ES-I3 (cell line): ENCODE results near the gene PDE3B.
"Not testable (repeated sequence)": the region's sequence is repeated elsewhere in the genome, so short reads cannot be mapped to it uniquely, and the experiment has no call there.

Experiments used
- H3K36me3 ChIP-seq: 2 replicates; pipeline ENCODE4 v1.6.1; 2013; ENCODE audit warnings: mild to moderate bottlenecking, low read length, control low read depth, moderate library complexity; ENCODE audit not compliant: insufficient read depth
- H3K4me1 ChIP-seq: 2 replicates; pipeline ENCODE4 v1.6.1; 2013; ENCODE audit warnings: mild to moderate bottlenecking, control low read depth, low read length; ENCODE audit not compliant: insufficient read depth
- H3K9ac ChIP-seq: 2 replicates; pipeline ENCODE4 v1.6.1; 2013; ENCODE audit warnings: low read depth, mild to moderate bottlenecking, low read length, moderate library complexity
- H3K9me3 ChIP-seq: 2 replicates; pipeline ENCODE4 v1.6.1; 2013; ENCODE audit warnings: mild to moderate bottlenecking, low read length, moderate library complexity; ENCODE audit not compliant: control insufficient read depth, insufficient read depth

PDE3B gene

DNA sequence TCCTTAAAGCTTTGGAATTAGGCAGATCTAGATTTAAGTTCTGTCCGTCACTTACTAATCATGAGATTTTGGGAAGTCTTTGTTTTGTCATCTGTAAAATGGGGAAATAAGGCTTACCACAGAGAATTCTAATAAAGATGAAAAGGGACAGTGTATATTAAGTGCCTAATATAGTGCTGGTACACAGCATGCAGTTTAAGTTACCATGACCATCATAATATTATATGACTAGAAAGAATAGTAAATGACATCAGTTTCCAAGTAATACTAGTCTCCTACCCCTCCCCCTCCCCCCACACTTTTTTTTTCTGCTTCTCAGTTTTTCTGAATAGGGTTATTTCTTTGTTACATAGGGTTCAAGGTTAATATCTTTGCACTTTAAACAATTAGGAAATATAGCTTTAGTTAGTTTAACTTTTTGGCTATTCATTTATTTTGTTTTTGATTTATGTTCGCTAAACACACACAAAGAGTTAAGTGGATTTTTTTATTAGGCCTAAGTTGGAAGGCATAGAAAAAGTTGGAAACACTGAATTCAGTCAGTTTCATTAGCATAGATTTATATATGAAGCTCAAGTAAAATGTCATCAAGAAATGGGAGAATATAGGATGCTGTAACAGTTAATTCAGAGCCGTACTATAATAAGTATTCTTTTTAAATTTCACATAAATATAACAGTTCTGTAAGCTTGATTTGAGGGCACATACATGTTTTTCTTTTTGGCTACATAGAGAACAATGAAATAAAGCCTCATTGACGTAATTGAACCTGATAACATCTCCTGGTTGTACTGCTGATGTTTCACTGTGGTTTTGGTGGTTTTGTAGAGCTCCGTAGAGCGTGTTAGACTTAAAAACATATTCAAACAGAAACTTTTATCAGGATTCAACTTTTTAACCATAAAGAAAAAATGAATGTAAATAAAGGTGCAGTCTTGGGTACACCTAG is 121.2 kb downstream of the PDE3B start:
- no peak overlapping the region for H3K9ac ChIP-seq
- no peaks in the 10 kb centered on the region for H3K36me3 ChIP-seq
- H3K4me1 ChIP-seq: no peaks in the 10 kb centered on the region
- no peaks in the 10 kb centered on the region for H3K9me3 ChIP-seq

GRCh38 chr11:14766585-14766984 is 123.0 kb downstream of the PDE3B start:
- Histone ChIP-seq H3K9me3 (no peaks in the 10 kb centered on the region), H3K4me1 (no peaks in the 10 kb centered on the region), H3K36me3 (no peaks in the 10 kb centered on the region), H3K9ac (no peak overlapping the region)

GRCh38 chr11:14768526-14769188 is 125.1 kb downstream of the PDE3B start:
- Histone ChIP-seq H3K9ac (no peak overlapping the region), H3K4me1 (no peaks in the 10 kb centered on the region)

GRCh38 chr11:14773755-14774154 is 130.2 kb downstream of the PDE3B start:
- Histone ChIP-seq H3K4me1 (no peaks in the 10 kb centered on the region), H3K9ac (no peak overlapping the region), H3K9me3 (no peaks in the 10 kb centered on the region), H3K36me3 (no peaks in the 10 kb centered on the region)

More at GRCh38 chr11:14768526-14769188, 125.1 kb downstream of the PDE3B start:
- Histone ChIP-seq H3K36me3 (no peaks in the 10 kb centered on the region), H3K9me3 (no peaks in the 10 kb centered on the region)

- Histone ChIP-seq H3K9ac (no peak overlapping the region), H3K9me3 (no peaks in the 10 kb centered on the region), H3K4me1 (no peaks in the 10 kb centered on the region), H3K36me3 (no peaks in the 10 kb centered on the region)
Observed at GRCh38 chr11:14774721-14775120, 131.1 kb downstream of the PDE3B start.

GRCh38 chr11:14775897-14776296 is 132.3 kb downstream of the PDE3B start:
- Histone ChIP-seq H3K9ac (no peak overlapping the region), H3K9me3 (no peaks in the 10 kb centered on the region), H3K36me3 (no peaks in the 10 kb centered on the region), H3K4me1 (no peaks in the 10 kb centered on the region)

- H3K4me1 ChIP-seq, H3K9me3 ChIP-seq, H3K9ac ChIP-seq, H3K36me3 ChIP-seq: not testable (repeated sequence)
Observed at GRCh38 chr11:14778460-14778859, 134.9 kb downstream of the PDE3B start.

GRCh38 chr11:14783788-14784187 is 140.2 kb downstream of the PDE3B start:
- Histone ChIP-seq H3K9ac (no peak overlapping the region), H3K4me1 (no peaks in the 10 kb centered on the region), H3K9me3 (no peaks in the 10 kb centered on the region), H3K36me3 (no peaks in the 10 kb centered on the region)

GRCh38 chr11:14784230-14784629 is 140.6 kb downstream of the PDE3B start:
- Histone ChIP-seq H3K4me1 (no peaks in the 10 kb centered on the region), H3K9ac (no peak overlapping the region), H3K36me3 (no peaks in the 10 kb centered on the region), H3K9me3 (no peaks in the 10 kb centered on the region)

GRCh38 chr11:14789879-14790484 is 146.4 kb downstream of the PDE3B start:
- H3K9ac ChIP-seq: no peak overlapping the region
- H3K36me3 ChIP-seq: no peaks in the 10 kb centered on the region
- no peaks in the 10 kb centered on the region for H3K9me3 ChIP-seq
- peaks cover 4% of the 10 kb centered on the region; the same call in 1 of the 2 replicates for H3K4me1 ChIP-seq

- H3K9me3 ChIP-seq: no peaks in the 10 kb centered on the region
- H3K36me3 ChIP-seq: no peaks in the 10 kb centered on the region
- no peak overlapping the region for H3K9ac ChIP-seq
- peaks cover 6% of the 10 kb centered on the region; the same call in 1 of the 2 replicates for H3K4me1 ChIP-seq
Observed at GRCh38 chr11:14793546-14793945, 149.9 kb downstream of the PDE3B start.

- not testable (repeated sequence) for H3K36me3 ChIP-seq
Observed at GRCh38 chr11:14796028-14796427, 152.4 kb downstream of the PDE3B start.

DNA sequence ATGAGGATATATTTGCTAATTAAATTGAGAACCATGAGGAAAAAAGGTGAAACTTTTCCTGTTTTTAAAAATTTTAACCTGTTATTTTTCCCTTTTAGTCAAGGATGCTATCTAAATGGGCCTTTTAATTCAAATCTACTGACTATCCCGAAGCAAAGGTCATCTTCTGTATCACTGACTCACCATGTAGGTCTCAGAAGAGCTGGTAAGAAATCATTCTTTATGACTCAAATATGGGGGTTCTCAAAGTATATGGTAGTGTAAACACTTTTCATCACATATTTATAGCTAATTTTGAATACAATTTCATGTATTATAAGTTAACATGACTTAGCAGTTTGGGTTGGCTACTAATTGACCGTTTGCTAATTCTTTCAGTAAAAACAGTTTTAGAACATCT is 160.2 kb downstream of the PDE3B start:
- Histone ChIP-seq H3K4me1 (no peaks in the 10 kb centered on the region), H3K36me3 (no peaks in the 10 kb centered on the region), H3K9ac (no peak overlapping the region), H3K9me3 (no peaks in the 10 kb centered on the region)

More at GRCh38 chr11:14796028-14796427, 152.4 kb downstream of the PDE3B start:
- H3K4me1 ChIP-seq, H3K9ac ChIP-seq, H3K9me3 ChIP-seq: not testable (repeated sequence)

DNA sequence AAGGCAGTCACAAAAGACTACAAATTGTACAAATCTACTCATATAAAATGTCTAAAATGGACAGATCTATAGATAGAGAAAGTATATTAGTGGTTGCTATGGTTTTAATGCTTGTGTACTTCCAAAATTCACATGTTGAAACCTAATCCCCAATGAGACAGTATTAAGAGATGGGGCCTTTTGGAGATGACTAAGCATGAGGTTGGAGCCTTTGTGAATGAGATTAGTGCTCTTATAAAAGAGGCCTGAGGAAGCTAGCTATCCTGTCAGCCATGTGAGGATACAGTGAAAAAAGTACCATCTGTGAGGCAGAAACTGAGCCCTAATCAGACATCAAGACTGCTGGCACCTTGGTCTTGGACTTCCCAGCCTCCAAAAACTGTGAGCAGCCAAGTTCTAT is 165.9 kb downstream of the PDE3B start:
- Histone ChIP-seq H3K9me3 (no peaks in the 10 kb centered on the region), H3K9ac (no peak overlapping the region), H3K4me1 (no peaks in the 10 kb centered on the region; the same call in 1 of the 2 replicates), H3K36me3 (no peaks in the 10 kb centered on the region)
